Astrocyte of the cerebellum (primary cell): ENCODE data around the gene CYP2S1.
"Not testable (repeated sequence)": the region's sequence is repeated elsewhere in the genome, so short reads cannot be mapped to it uniquely, and the experiment has no call there.

Source experiments
- DNase-seq: peaks from one replicate; pipeline ENCODE4 v3.0.0-alpha.2; 2011; ENCODE audit warnings: low read depth
- H3K4me3 ChIP-seq: 2 replicates; pipeline ENCODE4 v1.5.1; 2011; ENCODE audit warnings: mild to moderate bottlenecking, low read depth, low read length, moderate library complexity
- in situ Hi-C: cut with HindIII; loops from 2 replicates; pipeline ENCODE4 v1.10.0; 2017; ENCODE audit warnings: low sequenced_read_pairs
- TF ChIP-seq, protein P1 (sequence below): IDR thresholded peaks from 2 replicates; pipeline ENCODE4 v1.5.1; 2012; ENCODE audit warnings: low read length, low read depth, moderate library complexity, mild to moderate bottlenecking; ENCODE audit errors: missing control alignments

The CYP2S1 gene

DNA sequence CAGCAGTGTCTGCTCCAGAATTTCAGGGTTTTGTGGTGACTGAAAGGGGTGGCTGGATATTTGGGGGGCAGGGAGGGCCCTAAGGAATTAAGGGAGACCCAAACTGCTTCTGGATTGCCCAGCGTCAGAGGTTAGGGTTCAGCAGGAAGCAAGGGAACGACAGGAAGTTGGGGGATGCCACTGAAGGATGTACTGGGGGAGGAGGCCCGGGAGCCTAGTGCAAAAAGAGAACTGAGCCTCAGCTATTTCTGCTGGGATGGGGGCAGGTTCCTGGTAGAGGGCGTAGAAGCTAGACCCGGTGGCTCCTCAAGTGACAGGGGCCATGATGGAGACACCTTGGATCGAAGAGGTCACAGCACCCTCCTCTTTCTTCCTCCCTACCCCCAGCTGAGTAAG is 1.1 kb downstream of the CYP2S1 start:
- in situ Hi-C loops, result no loop called here
- TF ChIP-seq, protein P1, sequence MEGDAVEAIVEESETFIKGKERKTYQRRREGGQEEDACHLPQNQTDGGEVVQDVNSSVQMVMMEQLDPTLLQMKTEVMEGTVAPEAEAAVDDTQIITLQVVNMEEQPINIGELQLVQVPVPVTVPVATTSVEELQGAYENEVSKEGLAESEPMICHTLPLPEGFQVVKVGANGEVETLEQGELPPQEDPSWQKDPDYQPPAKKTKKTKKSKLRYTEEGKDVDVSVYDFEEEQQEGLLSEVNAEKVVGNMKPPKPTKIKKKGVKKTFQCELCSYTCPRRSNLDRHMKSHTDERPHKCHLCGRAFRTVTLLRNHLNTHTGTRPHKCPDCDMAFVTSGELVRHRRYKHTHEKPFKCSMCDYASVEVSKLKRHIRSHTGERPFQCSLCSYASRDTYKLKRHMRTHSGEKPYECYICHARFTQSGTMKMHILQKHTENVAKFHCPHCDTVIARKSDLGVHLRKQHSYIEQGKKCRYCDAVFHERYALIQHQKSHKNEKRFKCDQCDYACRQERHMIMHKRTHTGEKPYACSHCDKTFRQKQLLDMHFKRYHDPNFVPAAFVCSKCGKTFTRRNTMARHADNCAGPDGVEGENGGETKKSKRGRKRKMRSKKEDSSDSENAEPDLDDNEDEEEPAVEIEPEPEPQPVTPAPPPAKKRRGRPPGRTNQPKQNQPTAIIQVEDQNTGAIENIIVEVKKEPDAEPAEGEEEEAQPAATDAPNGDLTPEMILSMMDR, result no peak
- no peak for DNase-seq
- no peak overlapping the region for H3K4me3 ChIP-seq

DNA sequence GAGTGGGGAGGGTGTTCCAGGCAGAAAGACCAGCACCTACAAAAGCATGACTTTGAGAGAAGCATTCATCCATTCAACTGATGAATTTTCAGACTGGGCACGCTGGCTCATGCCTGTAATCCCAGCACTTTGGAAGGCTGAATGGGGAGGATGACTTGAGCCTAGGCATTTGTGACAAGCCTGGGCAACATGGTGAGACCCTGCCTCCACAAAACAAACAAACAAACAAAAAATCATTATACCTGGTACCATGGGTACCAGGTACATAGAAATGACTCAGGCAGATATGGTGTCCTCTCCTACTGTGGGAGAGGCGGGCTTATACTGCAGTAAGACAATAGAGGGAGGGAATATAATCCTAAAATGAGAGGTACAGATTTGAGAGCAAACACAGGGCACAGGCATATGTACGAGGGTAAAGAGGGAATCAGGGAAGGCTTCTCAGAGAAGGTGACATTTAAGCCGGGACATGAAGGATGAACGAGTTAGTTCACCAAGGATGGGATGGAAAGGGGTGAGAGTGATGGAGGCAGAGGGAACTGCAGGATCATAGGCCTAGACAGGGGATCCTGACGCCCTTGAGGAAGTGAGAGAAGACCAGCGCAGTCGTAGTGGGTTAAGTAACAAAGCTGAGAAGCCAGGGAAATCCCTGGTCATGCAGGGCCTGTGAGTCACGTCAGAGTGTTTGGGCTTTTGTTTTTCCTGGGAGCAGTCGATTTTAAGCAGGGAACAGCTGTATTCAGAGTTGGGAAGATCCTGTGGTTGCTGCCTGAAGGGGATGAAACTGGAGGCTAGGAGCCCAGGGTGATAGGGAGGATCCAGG is 2.9 kb downstream of the CYP2S1 start:
- in situ Hi-C loops, result no loop called here
- no peak for DNase-seq
- TF ChIP-seq, protein P1, result no peak
- H3K4me3 ChIP-seq, result no peak overlapping the region

DNA sequence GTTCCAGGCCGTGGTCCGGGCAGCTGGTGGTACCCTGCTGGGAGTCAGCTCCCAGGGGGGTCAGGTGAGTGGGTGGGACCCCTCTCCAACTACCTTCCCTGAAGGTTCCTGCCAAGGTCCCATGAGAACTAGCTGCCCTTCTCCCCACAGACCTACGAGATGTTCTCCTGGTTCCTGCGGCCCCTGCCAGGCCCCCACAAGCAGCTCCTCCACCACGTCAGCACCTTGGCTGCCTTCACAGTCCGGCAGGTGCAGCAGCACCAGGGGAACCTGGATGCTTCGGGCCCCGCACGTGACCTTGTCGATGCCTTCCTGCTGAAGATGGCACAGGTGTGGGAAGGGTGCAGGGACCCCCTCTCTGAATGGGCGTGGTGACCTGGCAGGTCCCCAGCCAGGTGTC is 5.5 kb downstream of the CYP2S1 start:
- in situ Hi-C loops, result no loop called here
- no peak overlapping the region for H3K4me3 ChIP-seq
- TF ChIP-seq, protein P1, result no peak
- no peak for DNase-seq

DNA sequence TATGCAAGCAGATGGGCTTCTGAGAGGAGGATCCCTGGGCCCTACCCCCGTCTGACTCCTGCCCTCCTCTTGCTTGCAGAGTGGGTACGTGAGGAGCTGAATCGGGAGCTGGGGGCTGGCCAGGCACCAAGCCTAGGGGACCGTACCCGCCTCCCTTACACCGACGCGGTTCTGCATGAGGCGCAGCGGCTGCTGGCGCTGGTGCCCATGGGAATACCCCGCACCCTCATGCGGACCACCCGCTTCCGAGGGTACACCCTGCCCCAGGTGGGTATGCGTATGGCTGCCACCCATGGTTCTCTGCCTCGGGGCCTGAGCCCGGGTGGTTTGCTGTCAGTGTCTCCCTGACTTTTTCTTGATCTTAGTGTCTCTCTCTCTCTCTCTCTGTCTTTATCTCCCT is 10.4 kb downstream of the CYP2S1 start:
- in situ Hi-C loops, result no loop called here
- H3K4me3 ChIP-seq, result no peak overlapping the region
- TF ChIP-seq, protein P1, result no peak
- no peak for DNase-seq

DNA sequence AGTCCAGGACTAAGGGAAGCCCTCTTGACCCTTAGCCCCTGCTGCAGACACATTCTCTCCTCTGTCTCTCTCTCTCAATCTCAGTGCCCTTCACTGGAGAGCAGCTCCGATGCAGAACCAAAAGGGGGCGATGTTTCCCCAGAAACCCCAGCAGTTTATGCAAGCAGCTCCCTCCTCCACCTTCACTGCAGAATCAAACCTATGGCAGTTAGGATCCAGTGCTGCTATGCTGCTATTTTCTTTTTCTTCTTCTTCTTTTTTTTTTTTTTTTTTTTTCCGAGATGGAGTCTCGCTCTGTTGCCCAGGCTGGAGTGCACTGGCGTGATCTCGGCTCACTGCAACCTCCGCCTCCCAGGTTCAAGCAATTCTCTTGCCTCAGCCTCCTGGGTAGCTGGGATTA is 11.3 kb downstream of the CYP2S1 start:
- in situ Hi-C loops, H3K4me3 ChIP-seq: not testable (repeated sequence)
- TF ChIP-seq, protein P1, result peak; percentile 95
- peak; percentile 79 for DNase-seq

DNA sequence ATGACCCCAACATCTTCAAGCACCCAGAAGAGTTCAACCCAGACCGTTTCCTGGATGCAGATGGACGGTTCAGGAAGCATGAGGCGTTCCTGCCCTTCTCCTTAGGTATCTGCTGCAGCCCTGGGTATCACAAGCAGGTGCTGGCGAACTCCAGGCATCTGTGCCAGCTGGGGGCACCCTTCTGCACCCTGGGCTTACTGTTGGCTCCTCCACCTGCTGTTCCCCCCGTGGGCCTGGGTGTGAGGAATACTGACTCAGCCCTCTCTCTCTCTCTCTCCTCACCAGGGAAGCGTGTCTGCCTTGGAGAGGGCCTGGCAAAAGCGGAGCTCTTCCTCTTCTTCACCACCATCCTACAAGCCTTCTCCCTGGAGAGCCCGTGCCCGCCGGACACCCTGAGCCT is 13.0 kb downstream of the CYP2S1 start:
- in situ Hi-C loops, result no loop called here
- no peak for DNase-seq
- no peak overlapping the region for H3K4me3 ChIP-seq
- TF ChIP-seq, protein P1, result no peak
